GM10266 (cell line): ENCODE measurements around the gene HES5.
"Not testable (repeated sequence)": the region's sequence is repeated elsewhere in the genome, so short reads cannot be mapped to it uniquely, and the experiment has no call there.

Source experiments
- DNase-seq: peaks from one replicate; pipeline ENCODE4 v3.0.0; 2012; ENCODE audit errors: extremely low spot score
- CTCF ChIP-seq: IDR thresholded peaks from 2 replicates; pipeline ENCODE4 v1.5.1; 2012; ENCODE audit warnings: mild to moderate bottlenecking, low read depth; ENCODE audit not compliant: control insufficient read depth, insufficient read depth; ENCODE audit errors: missing control alignments

HES5 gene

GRCh38 chr1:2554621-2555387 lies 24.7 kb upstream of the HES5 start:
- TF ChIP-seq CTCF = peak; percentile 82

GRCh38 chr1:2553871-2554620 lies 24.0 kb upstream of the HES5 start:
- no peak for DNase-seq
- TF ChIP-seq CTCF = no peak

More at GRCh38 chr1:2554621-2555387, 24.7 kb upstream of the HES5 start:
- peak; percentile 77 for DNase-seq

- not testable (repeated sequence) for DNase-seq
Measured at GRCh38 chr1:2553076-2553475, 23.0 kb upstream of the HES5 start.

GRCh38 chr1:2552189-2552588 lies 22.1 kb upstream of the HES5 start:
- no peak for TF ChIP-seq CTCF
- DNase-seq = no peak

GRCh38 chr1:2551544-2551943 lies 21.5 kb upstream of the HES5 start:
- not testable (repeated sequence) for DNase-seq

- DNase-seq = not testable (repeated sequence)
Measured at GRCh38 chr1:2550309-2550861, 20.3 kb upstream of the HES5 start.

GRCh38 chr1:2549367-2550029 lies 19.4 kb upstream of the HES5 start:
- DNase-seq = not testable (repeated sequence)

GRCh38 chr1:2548068-2548589 lies 18.1 kb upstream of the HES5 start:
- TF ChIP-seq CTCF = peak; percentile 89
- peak; percentile 76 for DNase-seq
